Breast epithelium (tissue), 3 donors: ENCODE measurements around the gene PRX.

ENCODE experiments used
- POLR2A ChIP-seq: fragments of 450-650 bp; IDR thresholded peaks from one replicate; pipeline ENCODE4 v1.6.1; 2016; ENCODE audit warnings: antibody characterized with exemption, mild to moderate bottlenecking, moderate library complexity
- POLR2AphosphoS5 ChIP-seq, 3 donors: sonication (generic); formaldehyde crosslinking; IDR thresholded peaks; one replicate each; pipeline ENCODE4 v1.6.1; 2017; ENCODE audit warnings: antibody characterized with exemption in 3 of 3
- TF ChIP-seq, protein P1 (sequence below), 3 donors: fragments of 450-650 bp; IDR thresholded peaks; one replicate each; pipeline ENCODE4 v1.5.1; 2016 to 2017; ENCODE audit warnings: antibody characterized with exemption in 3 of 3, mild to moderate bottlenecking in 3 of 3, moderate library complexity in 3 of 3

DNA sequence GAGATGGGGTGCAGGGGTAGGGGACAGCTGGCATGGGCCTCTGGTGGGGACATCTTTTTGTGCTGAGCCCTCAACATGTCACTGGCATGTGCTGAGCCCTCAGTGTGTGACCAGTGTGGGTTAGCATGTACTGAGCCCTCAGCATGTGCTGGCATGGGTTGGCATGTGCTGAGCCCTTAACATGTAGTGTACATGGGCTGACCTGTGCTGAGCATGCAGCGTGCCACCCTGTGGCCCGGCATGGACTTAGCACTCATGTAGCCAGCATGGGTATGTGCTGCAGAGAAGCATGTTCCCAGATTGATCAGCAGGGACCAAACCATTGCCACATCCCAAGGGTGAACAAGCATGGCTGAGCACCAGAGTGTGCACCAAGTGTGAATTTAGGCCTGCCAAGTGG is 34.7 kb downstream of the PRX start:
- TF ChIP-seq, protein P1, sequence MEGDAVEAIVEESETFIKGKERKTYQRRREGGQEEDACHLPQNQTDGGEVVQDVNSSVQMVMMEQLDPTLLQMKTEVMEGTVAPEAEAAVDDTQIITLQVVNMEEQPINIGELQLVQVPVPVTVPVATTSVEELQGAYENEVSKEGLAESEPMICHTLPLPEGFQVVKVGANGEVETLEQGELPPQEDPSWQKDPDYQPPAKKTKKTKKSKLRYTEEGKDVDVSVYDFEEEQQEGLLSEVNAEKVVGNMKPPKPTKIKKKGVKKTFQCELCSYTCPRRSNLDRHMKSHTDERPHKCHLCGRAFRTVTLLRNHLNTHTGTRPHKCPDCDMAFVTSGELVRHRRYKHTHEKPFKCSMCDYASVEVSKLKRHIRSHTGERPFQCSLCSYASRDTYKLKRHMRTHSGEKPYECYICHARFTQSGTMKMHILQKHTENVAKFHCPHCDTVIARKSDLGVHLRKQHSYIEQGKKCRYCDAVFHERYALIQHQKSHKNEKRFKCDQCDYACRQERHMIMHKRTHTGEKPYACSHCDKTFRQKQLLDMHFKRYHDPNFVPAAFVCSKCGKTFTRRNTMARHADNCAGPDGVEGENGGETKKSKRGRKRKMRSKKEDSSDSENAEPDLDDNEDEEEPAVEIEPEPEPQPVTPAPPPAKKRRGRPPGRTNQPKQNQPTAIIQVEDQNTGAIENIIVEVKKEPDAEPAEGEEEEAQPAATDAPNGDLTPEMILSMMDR (IDR thresholded peaks at IDR 0.05), result no peak
- TF ChIP-seq POLR2AphosphoS5 (IDR thresholded peaks at IDR 0.05) (no peak), POLR2A (no peak)
